Measurements from ENCODE around the gene CADM2. TPM values are rescaled to one million over a fixed set of nuclear protein-coding genes. Genes with fewer than 3 reads are reported as not detected.

The CADM2 gene
- total and polyA plus RNA-seq, 12 donors: 0.12 to 3.0 (median 0.62) TPM

DNA sequence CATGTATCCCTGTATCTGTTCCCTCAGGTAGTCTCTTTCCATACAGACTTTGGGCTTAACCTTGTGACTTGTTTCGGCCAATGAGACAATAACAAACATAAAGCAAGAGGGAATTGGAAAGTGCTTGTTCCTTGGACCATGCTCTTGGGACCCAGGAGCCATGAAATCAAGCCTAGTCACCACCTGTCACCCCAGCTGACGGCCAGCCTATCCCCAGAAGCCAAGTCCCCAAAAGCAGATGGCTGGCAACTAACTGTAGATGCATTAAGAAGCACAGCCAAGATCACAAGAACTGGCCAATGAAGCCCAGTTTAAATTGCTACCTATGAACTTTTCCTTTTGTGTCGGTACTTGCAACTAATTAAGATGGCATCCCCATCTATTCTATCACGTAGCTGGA lies 822.0 kb downstream of the CADM2 start:
- H3K36me3 ChIP-seq: no peaks in the 10 kb centered on the region
- ATAC-seq: no peak
- intact Hi-C loops (cut with DNase I): no loop called here
- no peak for DNase-seq
- no peak overlapping the region for H3K4me3 ChIP-seq
- TF ChIP-seq, protein P1, sequence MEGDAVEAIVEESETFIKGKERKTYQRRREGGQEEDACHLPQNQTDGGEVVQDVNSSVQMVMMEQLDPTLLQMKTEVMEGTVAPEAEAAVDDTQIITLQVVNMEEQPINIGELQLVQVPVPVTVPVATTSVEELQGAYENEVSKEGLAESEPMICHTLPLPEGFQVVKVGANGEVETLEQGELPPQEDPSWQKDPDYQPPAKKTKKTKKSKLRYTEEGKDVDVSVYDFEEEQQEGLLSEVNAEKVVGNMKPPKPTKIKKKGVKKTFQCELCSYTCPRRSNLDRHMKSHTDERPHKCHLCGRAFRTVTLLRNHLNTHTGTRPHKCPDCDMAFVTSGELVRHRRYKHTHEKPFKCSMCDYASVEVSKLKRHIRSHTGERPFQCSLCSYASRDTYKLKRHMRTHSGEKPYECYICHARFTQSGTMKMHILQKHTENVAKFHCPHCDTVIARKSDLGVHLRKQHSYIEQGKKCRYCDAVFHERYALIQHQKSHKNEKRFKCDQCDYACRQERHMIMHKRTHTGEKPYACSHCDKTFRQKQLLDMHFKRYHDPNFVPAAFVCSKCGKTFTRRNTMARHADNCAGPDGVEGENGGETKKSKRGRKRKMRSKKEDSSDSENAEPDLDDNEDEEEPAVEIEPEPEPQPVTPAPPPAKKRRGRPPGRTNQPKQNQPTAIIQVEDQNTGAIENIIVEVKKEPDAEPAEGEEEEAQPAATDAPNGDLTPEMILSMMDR (IDR thresholded peaks at IDR 0.05): no peak
- H3K27ac ChIP-seq: no peak overlapping the region
- H3K9me3 ChIP-seq: no peaks in the 10 kb centered on the region
- no peaks in the 10 kb centered on the region for H3K27me3 ChIP-seq
- peaks cover 0 to 29% (median 3%) of the 10 kb centered on the region in 9 donors for H3K4me1 ChIP-seq
- 87 to 88% methylated on average over 4 of the region's 4 CpGs for WGBS, 2 donors

DNA sequence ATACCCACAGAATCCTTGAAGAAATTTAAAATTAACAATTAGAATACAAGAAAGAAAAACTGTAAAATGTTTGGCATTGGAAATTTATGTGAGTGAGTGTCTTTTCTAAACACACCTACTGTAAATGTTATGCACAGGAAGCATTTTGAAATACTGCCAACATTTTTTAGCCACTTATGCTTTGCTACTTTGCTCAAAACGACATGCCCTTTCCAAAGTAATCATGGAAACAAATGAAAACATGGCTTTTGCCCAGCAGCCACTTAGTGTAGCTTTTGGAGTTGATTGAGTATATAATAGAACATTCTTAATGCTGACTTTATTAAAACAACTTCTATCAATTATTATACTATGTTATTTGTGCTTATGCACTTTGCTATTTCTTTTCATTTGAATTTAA lies 823.0 kb downstream of the CADM2 start:
- ATAC-seq (peak in 2 of 8 donors; percentile 8 to 19), DNase-seq (no peak)
- H3K4me1 ChIP-seq: peaks cover 0 to 34% (median 3%) of the 10 kb centered on the region in 9 donors
- intact Hi-C loops (cut with DNase I): no loop called here
- H3K36me3 ChIP-seq: no peaks in the 10 kb centered on the region
- H3K4me3 ChIP-seq: no peak overlapping the region
- no peak overlapping the region for H3K27ac ChIP-seq
- WGBS, 2 donors: 5 to 6% methylated on average over 1 of the region's 1 CpG
- H3K9me3 ChIP-seq: no peaks in the 10 kb centered on the region
- no peaks in the 10 kb centered on the region for H3K27me3 ChIP-seq
- TF ChIP-seq, protein P1 (IDR thresholded peaks at IDR 0.05): no peak

DNA sequence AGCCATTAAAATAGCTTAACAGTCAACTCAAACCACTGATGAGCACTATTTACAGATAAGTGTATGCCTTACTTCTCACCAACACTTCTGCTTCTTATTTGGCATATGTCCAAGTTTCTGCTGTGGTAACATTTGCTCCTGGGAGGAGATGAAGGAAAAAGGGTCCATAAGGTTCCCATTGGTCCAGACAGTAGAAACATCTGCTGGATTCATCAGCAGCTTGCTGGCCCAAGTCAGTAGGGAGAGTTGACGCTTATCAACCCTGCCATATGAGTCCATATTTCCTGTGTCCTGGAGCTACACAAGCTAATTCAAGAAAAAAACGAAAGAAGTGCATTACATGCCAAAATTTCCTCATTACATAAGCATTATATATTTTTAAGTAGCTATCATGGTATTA lies 824.5 kb downstream of the CADM2 start:
- H3K27me3 ChIP-seq: no peaks in the 10 kb centered on the region
- TF ChIP-seq, protein P1 (IDR thresholded peaks at IDR 0.05): no peak
- intact Hi-C loops (cut with DNase I): no loop called here
- DNase-seq: peak in 1 of 2 donors; percentile 47
- WGBS, 2 donors: 38 to 44% methylated on average over 2 of the region's 2 CpGs
- no peak overlapping the region for H3K4me3 ChIP-seq
- H3K27ac ChIP-seq: no peak overlapping the region
- H3K4me1 ChIP-seq: peaks cover 0 to 34% (median 3%) of the 10 kb centered on the region in 9 donors
- ATAC-seq: peak in 7 of 8 donors; percentile 42 to 93 (median 91)
- no peaks in the 10 kb centered on the region for H3K9me3 ChIP-seq
- no peaks in the 10 kb centered on the region for H3K36me3 ChIP-seq

DNA sequence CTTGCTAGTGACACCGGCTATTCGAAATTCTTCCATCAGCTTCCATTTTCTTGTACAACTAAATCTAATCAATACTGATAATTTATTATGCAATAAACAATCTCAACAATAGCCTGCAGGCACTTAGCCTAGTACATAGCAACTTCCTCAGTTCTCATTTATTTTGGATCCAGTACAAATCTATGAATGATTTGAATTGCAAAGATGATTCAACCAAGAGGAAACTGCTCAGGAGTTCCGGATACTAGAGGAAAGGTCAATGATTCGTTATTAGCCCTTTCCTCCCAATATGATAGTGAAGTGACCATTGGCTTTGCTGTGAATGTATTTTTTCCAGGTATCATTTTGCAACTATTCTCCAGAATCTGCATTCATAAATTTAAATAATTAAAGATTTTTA lies 827.0 kb downstream of the CADM2 start:
- ATAC-seq (peak in 3 of 8 donors; percentile 53 to 75 (median 57)), DNase-seq (no peak)
- peaks cover 0 to 34% (median 3%) of the 10 kb centered on the region in 9 donors for H3K4me1 ChIP-seq
- H3K4me3 ChIP-seq: no peak overlapping the region
- H3K36me3 ChIP-seq: no peaks in the 10 kb centered on the region
- intact Hi-C loops (cut with DNase I): no loop called here
- H3K27me3 ChIP-seq: no peaks in the 10 kb centered on the region
- WGBS, 2 donors: 51 to 62% methylated on average over 4 of the region's 4 CpGs
- no peak overlapping the region for H3K27ac ChIP-seq
- H3K9me3 ChIP-seq: no peaks in the 10 kb centered on the region
- TF ChIP-seq, protein P1 (IDR thresholded peaks at IDR 0.05): no peak
